NT2/D1 (cell line): ENCODE data around the gene VWA8.

Source experiments
- SUZ12 ChIP-seq: IDR thresholded peaks from 2 replicates; pipeline ENCODE4 v1.6.1; 2011; ENCODE audit not compliant: insufficient read length, insufficient read depth; ENCODE audit errors: extremely low read depth
- YY1 ChIP-seq: IDR thresholded peaks from 2 replicates; pipeline ENCODE4 v1.6.1; 2011; ENCODE audit not compliant: insufficient read length, insufficient read depth
- ZNF274 ChIP-seq: IDR thresholded peaks from 2 replicates; pipeline ENCODE4 v1.6.1; 2011; ENCODE audit warnings: mild to moderate bottlenecking, low read depth, low read length

DNA sequence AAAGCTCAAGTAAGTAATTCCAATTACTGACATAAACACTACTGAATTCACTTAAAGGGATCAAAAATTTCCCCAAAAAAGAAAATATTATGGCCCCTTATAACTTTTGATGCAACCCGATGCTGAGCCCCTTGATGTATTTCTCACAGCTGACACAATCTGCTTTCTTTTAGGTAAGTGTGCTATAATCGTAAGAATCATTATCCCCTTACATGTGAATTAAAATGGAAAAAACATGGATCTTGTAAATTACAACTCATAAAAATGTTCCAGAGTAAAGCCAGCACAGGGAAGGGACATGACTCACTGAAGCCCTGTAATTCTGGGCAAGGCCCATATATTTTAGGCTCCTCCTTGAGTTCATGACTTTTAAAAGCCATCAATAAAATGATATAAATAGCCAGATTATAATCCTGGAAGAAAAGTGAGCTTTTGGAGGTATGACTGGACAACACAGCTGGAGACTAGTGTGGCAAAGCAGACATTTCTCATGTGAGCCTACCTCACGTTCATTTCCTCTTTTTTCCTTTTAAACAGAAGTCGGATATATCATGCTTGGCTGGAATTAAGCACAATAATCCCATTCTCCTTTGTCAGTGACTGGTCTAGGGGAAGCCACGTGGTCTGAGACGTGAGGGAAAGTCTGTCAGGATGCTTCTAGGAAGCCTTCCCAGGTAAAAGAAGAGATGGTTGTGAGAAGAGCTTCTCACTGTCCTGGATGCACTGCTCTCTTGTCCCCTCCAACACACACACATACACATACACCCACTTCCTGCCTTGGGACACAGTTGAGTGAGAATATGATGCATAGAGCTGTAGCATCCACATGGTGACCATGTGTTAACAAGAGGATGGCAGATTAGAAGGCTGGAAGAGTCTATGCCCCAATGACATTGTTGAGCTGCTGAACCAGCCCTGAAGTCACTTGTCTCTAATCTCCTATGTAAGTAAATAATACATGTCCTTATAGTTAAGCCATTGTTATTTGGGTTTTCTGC lies 338.2 kb downstream of the VWA8 start:
- TF ChIP-seq ZNF274 (no peak), YY1 (no peak), SUZ12 (no peak)
